Ovary (tissue), 9 donors: ENCODE data around the gene LRRC14B. TPM values are rescaled to one million over a fixed set of nuclear protein-coding genes. Genes with fewer than 3 reads are reported as not detected.

Experiments
- DNase-seq, 5 donors: peaks; one replicate each; pipeline ENCODE4 v3.0.0-alpha.2; 2019 to 2020
- H3K27ac ChIP-seq, 2 donors: fragments of 200-600 bp; one replicate each; pipeline versions ENCODE4 v1.5.1 to v1.8.0; 2019 to 2022
- H3K27me3 ChIP-seq: fragments of 200-600 bp; one replicate; pipeline ENCODE4 v1.8.0; 2022
- H3K36me3 ChIP-seq: fragments of 200-600 bp; sonication (generic); one replicate; pipeline ENCODE4 v1.5.1; 2019
- H3K4me1 ChIP-seq: one replicate; pipeline ENCODE4 v1.8.1; 2013; ENCODE audit warnings: mild to moderate bottlenecking, moderate library complexity; ENCODE audit not compliant: insufficient read depth
- H3K4me3 ChIP-seq: fragments of 200-600 bp; sonication (generic); one replicate; pipeline ENCODE4 v1.5.1; 2017
- H3K9me3 ChIP-seq, 2 donors: fragments of 200-600 bp in 1 of 2; sonication (generic) in 1 of 2; one replicate each; pipeline versions ENCODE4 v1.5.1 to v1.8.1; 2013 to 2019; ENCODE audit warnings: mild to moderate bottlenecking in 1 of 2, moderate library complexity in 1 of 2
- CTCF ChIP-seq, 3 donors: fragments of 450-650 bp in 2 of 3; fragments of 200-600 bp in 1 of 3; IDR thresholded peaks; one replicate each; pipeline versions ENCODE4 v1.5.1 to v1.8.0; 2016 to 2022; ENCODE audit warnings: antibody characterized with exemption in 3 of 3, mild to moderate bottlenecking in 1 of 3
- EP300 ChIP-seq: sonication (generic); formaldehyde crosslinking; IDR thresholded peaks from one replicate; pipeline ENCODE4 v1.6.1; 2017; ENCODE audit warnings: antibody characterized with exemption
- POLR2A ChIP-seq: fragments of 450-650 bp; IDR thresholded peaks from one replicate; pipeline ENCODE4 v1.6.1; 2017; ENCODE audit warnings: antibody characterized with exemption, mild to moderate bottlenecking, moderate library complexity
- WGBS, 3 donors: extraction: QIAGEN DNeasy Blood & Tissue Kit in 1 of 3; methylation state at CpG; one replicate each; pipeline versions ENCODE4 v1.1.5 to v1.1.7; 2013 to 2017; 5-methylcytosine and 5-hydroxymethylcytosine counted together
- intact Hi-C, 4 donors: fragments of 100-400 bp; cut with DNase I; formaldehyde crosslinking; loops; one replicate each; pipeline versions ENCODE4 v1.11.0 to v1.15.1; 2022 to 2023
- polyA plus RNA-seq, 2 donors: library from polyadenylated mRNA; stranded (reverse); fragments of 200-250 nt in 1 of 2; fragments of 350-450 nt in 1 of 2; fragmentation: Illumina TruSeq in 1 of 2; extraction: RNeasy Lipid Tissue Mini Kit (QIAGEN cat#74804) in 1 of 2; gene quantifications; one replicate each; pipeline ENCODE4 v1.2.3, GENCODE V29; 2013 to 2014
- total RNA-seq, 7 donors: library from RNA; depleted of rRNA in 2 of 7; stranded (reverse); fragments of >200 nt in 2 of 7; fragmentation: NEBNext Ultra II Directional in 3 of 7; extraction: Animal tissue kit (Norgen Biotek cat#: 25700) in 3 of 7; gene quantifications; one replicate each; pipeline versions ENCODE4 v1.1.0 to v1.2.4, GENCODE V29; 2016 to 2023
- donor health status: DM: no; HTN: no; CAD: no; lungs with moderate emphysema.
- donor health status: DM: no; HTN: no; CAD: no.
- donor health status: Bipolar disorder and iron deficiency.
- donor health status: DM: yes; HTN: yes; CAD: no.
- donor health status: DM: no; HTN: no; CAD: no.
- donor health status: DM: yes; HTN: yes; CAD: no.

LRRC14B gene
- total and polyA plus RNA-seq, 9 donors = 0.04 to 0.92 (median 0.38) TPM; not detected in 6

- Histone ChIP-seq H3K27me3 (no peaks in the 10 kb centered on the region), H3K27ac (no peak overlapping the region), H3K4me1 (no peaks in the 10 kb centered on the region), H3K4me3 (no peak overlapping the region), H3K9me3 (no peaks in the 10 kb centered on the region), H3K36me3 (no peaks in the 10 kb centered on the region)
- no peak for TF ChIP-seq POLR2A
- no peak for TF ChIP-seq EP300
- no peak for TF ChIP-seq CTCF (IDR thresholded peaks at IDR 0.05)
- 68 to 81% (median 75%) methylated on average over 12 of the region's 12 CpGs for WGBS, 3 donors
- intact Hi-C loops = no loop called here
- peak in 1 of 5 donors; percentile 8 for DNase-seq
Observed at GRCh38 chr5:197892-198489, 6.7 kb downstream of the LRRC14B start.

GRCh38 chr5:198516-199196 is 7.4 kb downstream of the LRRC14B start:
- Histone ChIP-seq H3K36me3 (no peaks in the 10 kb centered on the region), H3K27ac (no peak overlapping the region), H3K27me3 (no peaks in the 10 kb centered on the region), H3K4me1 (no peaks in the 10 kb centered on the region), H3K9me3 (no peaks in the 10 kb centered on the region), H3K4me3 (no peak overlapping the region)
- 96 to 97% (median 96%) methylated on average over 18 to 21 of the region's 21 CpGs for WGBS, 3 donors
- TF ChIP-seq POLR2A = no peak
- no peak for TF ChIP-seq CTCF (IDR thresholded peaks at IDR 0.05)
- no peak for TF ChIP-seq EP300
- intact Hi-C loops = no loop called here
- DNase-seq = peak in 1 of 5 donors; percentile 20

GRCh38 chr5:199197-199949 is 8.1 kb downstream of the LRRC14B start:
- no peak overlapping the region for H3K27ac ChIP-seq
- intact Hi-C loops = no loop called here
- no peaks in the 10 kb centered on the region for H3K36me3 ChIP-seq
- no peaks in the 10 kb centered on the region for H3K27me3 ChIP-seq
- no peak for TF ChIP-seq CTCF (IDR thresholded peaks at IDR 0.05)
- no peaks in the 10 kb centered on the region for H3K9me3 ChIP-seq
- DNase-seq = peak in 1 of 5 donors; percentile 16
- H3K4me3 ChIP-seq = no peak overlapping the region
- H3K4me1 ChIP-seq = no peaks in the 10 kb centered on the region
- whole genome bisulfite sequencing, 3 donors = 90 to 95% (median 95%) methylated on average over 16 of the region's 16 CpGs

GRCh38 chr5:199950-200645 is 8.8 kb downstream of the LRRC14B start:
- Histone ChIP-seq H3K4me1 (no peaks in the 10 kb centered on the region), H3K27ac (no peak overlapping the region), H3K4me3 (no peak overlapping the region), H3K9me3 (no peaks in the 10 kb centered on the region), H3K27me3 (no peaks in the 10 kb centered on the region), H3K36me3 (no peaks in the 10 kb centered on the region)
- intact Hi-C loops = no loop called here
- DNase-seq = peak in 1 of 5 donors; percentile 15
- WGBS, 3 donors = 88 to 92% (median 89%) methylated on average over 23 of the region's 23 CpGs
- TF ChIP-seq POLR2A (no peak), CTCF (IDR thresholded peaks at IDR 0.05) (no peak), EP300 (no peak)
